GM20431 (cell line): ENCODE data around the gene LCE1C.

ENCODE experiments used
- in situ Hi-C: fragments of 300-500 bp; cut with MseI, MboI; formaldehyde crosslinking; loops from one replicate; pipeline ENCODE4 v1.15.0; 2020; ENCODE audit warnings: low sequenced_read_pairs; ENCODE audit not compliant: unreplicated experiment

Gene LCE1C

DNA sequence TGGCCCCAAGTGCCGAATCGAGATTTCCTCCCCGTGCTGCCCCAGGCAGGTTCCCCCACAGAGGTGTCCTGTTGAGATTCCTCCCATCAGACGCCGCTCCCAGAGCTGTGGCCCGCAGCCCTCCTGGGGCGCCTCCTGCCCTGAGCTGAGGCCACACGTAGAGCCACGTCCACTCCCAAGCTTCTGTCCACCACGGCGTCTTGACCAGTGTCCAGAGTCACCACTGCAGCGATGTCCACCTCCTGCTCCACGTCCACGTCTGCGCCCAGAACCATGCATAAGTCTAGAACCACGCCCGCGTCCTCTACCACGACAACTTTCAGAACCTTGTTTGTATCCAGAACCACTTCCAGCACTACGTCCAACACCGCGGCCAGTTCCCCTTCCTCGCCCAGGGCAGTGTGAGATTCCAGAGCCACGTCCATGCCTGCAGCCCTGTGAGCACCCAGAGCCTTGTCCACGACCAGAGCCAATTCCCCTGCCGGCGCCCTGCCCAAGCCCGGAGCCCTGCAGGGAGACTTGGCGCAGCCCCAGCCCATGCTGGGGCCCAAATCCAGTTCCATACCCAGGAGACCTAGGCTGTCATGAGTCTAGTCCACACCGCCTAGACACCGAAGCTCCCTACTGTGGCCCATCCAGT is 45.8 kb downstream of the LCE1C start:
- in situ Hi-C loops = no loop called here

DNA sequence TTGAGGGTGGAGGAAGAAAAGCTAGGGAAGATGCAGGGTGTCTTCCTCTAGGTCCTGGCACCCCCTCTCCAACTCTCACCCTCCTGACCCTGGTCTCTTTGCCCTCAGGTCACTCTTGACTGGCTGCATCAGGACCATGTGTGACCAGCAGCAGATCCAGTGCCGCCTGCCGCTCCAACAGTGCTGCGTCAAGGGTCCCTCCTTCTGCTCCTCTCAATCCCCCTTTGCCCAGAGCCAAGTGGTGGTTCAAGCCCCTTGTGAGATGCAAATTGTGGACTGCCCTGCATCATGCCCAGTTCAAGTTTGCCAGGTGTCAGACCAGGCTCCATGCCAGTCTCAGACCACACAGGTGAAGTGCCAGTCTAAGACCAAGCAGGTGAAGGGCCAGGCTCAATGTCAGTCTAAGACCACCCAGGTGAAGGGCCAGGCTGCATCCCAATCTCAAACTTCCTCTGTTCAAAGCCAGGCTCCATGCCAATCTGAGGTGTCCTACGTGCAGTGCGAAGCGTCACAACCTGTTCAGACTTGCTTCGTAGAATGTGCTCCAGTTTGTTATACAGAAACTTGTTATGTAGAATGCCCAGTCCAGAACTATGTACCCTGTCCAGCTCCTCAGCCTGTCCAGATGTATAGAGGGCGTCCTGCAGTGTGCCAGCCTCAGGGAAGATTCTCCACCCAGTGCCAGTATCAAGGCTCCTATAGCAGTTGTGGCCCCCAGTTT is 46.8 kb downstream of the LCE1C start:
- in situ Hi-C loops = no loop called here

DNA sequence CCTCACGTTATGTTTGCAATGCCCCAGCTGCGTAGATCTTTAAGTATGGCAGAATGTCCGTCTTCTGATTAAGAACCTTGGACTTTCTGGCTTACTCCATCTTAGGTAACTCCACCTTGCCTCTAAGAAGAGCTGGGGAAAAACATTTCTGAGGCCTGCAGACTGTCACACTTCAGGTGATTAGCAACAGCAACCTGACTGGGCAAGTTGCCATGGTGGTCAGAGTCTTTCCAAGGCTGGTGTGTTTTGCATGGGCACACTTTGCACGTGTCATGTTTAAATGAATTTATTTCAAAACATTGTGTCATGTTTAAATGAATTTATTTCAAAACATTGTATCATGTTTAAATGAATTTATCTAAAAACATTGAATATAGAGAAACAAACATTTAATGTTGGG is 47.8 kb downstream of the LCE1C start:
- in situ Hi-C loops = no loop called here

DNA sequence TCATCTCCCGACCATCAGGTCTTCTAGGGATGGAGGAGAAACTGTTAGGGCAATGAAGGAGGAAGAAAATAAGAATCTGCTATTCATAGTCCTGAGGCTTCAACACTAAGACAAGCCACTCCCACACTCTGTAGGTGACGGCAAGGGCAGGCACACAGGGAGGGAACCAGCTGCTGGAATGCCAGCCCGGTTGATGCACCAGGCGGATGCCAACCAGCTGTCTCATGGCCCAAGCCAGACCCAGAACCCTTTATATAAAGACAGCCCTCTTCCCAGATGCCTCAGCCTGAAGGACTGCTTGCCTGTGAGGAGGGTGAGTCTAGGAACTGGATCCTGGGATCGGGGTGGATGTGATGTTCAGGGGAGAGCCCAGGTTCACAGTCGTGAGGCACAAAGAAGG is 48.7 kb downstream of the LCE1C start, which contains the start of gene KPRP:
TSS of gene KPRP (plus strand) at position 279 of the 400 bp plus-strand sequence. CDS start 1,564 bp downstream, outside the sequence.
- in situ Hi-C loops = no loop called here

DNA sequence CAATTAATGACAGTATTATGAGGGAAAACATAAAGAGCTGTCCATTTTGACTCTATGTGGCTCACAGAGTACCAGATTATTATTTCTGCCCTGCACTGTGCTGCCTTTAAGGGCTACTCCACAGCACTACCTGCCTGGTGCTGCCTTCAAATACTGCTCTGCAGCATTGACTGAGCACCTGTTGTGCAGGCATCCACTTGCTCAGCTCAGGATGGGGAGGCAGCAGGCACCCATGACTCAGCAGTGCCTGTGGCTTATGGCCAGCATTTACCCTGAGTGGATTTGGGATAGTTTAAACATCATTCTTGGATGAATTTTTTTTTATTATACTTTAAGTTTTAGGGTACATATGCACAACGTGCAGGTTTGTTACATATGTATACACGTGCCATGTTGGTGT is 49.6 kb downstream of the LCE1C start:
- in situ Hi-C loops = no loop called here
